HG02763 (cell line): ENCODE results near the gene PFAS.

Experiments used
- ATAC-seq: cut with Tn5 transposase; IDR thresholded peaks from one replicate; pipeline ENCODE4 v1.9.1; 2021; ENCODE audit warnings: mild to moderate bottlenecking, moderate library complexity; ENCODE audit not compliant: unreplicated experiment

PFAS gene

DNA sequence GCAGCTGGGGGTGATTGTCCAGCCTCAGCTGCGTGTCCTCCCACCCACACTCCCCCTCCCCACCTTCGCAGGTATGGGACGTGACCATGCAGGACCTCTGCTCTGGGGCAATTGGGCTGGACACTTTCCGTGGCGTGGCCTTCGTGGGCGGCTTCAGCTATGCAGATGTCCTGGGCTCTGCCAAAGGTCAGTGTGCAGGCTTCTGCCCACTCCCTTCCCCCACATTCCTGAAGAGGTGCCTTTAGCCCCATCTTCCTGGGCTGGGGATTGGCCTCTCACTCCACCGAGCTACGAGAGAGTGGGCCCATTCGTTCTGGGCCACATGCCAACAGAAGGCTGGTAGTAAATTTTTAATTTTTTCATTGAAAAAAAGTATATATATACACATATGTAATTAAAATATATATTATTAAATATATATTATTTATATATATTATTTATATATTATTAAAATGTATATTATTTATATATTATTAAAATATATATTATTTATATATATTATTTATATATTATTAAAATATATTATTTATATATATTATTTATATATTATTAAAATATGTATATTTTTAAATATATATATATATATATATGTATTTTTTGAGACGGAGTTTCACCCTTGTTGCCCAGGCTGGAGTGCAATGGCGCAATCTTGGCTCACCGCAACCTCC, 18.5 kb downstream of the PFAS start:
- no peak for ATAC-seq

DNA sequence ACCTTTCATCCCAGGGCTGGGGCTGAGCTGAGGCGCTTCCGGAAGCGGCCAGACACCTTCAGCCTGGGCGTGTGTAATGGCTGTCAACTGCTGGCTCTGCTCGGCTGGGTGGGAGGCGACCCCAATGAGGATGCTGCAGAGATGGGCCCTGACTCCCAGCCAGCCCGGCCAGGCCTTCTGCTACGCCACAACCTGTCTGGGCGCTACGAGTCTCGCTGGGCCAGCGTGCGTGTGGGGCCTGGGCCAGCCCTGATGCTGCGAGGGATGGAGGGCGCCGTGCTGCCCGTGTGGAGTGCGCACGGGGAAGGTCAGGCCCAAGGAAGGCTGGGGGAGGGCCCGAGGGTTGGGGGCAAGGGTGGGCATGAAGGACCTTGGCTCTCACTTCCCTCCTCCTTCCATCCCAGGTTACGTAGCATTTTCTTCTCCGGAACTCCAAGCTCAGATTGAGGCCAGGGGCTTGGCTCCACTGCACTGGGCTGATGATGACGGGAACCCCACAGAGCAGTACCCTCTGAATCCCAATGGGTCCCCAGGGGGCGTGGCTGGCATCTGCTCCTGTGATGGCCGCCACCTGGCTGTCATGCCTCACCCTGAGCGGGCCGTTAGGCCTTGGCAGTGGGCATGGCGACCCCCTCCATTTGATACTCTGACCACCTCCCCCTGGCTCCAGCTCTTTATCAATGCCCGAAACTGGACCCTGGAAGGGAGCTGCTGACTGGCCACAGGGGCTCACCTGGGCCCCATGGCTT, 19.6 kb downstream of the PFAS start:
- no peak for ATAC-seq

DNA sequence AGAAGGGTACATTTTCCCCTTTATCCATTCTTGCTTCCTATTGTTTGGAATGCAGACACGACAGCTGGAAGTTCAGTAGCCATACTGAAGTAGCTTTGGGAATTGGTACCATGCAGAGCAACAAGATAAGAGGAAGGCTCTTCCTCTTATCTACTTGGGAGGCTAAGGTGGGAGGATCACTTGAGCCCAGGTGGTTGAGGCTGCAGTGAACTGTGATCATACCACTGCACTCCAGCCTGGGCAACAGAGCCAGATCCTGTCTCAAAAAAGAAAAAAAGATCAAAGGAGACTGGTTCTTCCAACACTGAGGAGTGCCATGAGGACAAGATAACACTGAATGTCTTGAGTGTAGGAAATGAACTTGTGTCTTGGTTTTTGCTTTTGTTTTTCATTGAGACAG, 23.3 kb downstream of the PFAS start:
- ATAC-seq = no peak

DNA sequence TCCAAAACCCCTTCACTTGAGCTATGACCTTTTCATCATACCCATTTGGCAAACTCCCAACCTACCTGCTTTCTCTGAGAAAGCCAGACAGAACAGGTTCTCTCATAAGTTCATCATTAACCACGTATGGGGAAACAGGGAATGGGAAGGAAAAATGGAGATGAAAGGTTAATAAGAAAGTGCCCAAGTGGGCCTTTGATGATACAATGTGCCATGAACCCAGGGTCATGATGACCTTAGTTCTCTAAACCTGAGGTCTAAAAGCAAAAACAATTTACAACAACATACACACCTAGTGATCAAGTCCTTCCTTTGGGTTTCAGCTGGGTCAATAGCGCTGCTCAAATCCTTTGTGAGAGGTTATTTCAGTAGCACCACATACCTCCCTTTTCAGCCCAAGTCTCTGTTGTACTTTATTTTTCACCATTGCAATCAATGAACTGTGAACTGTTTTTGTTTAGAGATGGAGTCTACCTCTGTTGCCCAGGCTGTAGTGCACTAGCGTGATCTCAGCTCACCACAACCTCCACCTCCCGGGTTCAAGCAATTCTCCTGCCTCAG, 24.9 kb downstream of the PFAS start:
- no peak for ATAC-seq

DNA sequence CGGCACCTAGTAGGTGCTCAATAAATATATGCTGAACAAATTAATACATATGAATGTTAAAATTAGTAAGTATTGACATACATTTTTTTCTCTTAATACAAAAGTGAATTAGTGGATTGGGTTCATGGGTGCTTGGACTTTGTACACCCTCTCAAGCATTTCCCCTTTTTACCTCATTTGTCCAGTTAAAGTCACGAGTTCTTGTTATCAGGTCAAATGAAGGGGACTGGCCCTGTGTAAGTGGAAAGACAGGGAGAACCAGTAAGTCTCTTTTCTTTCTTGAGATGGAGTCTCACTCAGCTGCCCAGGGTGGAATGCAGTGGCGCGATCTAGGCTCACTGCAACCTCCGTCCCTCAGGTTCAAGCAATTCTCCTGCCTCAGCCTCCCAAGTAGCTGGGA, 25.7 kb downstream of the PFAS start:
- no peak for ATAC-seq

DNA sequence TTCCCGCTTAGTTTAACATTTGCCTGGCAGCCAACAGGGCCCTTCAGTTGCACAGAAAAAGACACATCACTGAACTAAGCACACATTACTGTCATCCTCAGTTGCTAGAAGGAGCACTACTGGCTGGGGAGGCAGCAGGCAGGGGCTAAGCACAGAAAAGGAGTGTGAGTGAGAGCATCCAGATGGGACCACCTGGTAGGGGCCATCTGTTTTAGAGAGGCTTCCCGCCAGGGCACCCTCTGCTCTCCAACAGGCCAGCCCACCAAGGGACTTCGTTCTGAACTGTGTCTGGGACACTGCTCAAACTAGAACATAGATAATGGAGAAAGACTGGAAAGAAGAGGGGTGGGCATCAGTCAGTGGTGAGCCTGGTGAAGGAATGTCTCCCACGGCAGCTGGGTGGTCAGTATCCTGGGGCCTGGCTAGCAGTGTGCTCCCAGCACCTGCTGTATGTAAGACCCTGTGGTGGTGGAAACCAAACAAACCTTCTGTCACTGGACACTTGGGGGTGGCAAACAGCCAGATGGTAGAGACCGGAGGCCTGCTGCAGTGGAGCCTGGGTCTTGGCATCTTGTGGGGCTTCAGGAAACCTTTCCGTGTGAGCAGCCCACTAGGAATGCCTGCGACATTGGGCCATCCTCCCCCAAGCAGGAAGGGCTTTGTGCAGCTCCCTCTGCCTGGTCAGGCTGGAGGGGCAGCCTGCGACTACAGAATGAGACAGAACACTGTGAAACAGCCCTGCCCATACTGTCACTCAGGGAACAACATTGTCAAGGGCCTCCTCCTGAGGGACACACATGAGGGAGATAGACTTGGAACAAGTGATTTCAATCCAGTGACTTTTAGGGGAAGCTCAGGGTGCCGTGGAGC, 26.6 kb downstream of the PFAS start:
- no peak for ATAC-seq

DNA sequence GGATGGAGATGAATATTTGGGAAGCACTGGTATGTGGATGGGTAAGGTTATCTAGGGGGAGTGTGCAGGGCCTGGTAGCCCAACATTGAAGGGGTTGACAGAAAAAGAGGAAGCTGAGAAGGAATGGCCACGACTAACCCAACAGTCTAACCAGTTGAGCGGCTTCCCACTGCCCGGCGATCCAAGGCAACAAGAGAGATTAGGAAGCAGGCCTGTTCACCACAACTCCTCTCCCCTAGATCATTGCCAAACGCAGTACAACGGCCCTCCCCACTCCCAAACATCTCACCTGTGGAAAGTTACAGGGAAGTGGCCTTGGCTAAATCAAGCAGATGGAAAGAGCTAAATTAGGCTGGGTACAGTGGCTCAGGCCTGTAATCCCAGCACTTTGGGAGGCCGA, 28.2 kb downstream of the PFAS start:
- no peak for ATAC-seq

DNA sequence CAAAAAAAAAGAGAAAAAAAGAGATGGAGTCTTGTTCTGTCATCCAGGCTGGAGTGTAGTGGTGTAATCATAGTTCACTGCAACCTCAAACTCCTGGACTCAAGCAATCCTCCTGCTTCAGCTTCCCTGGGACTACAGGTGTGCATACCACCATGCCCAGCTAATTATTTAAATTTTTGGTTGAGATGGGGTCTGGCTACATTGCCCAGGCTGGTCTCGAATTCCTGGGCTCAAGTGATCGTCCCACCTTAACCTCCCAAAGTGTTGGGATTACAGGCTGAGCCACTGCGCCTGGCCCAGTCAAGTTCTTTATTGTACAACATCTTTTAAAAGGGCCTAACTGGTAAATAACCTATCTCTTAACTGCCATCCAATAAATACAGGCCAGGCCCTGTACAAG, 33.3 kb downstream of the PFAS start:
- no peak for ATAC-seq

DNA sequence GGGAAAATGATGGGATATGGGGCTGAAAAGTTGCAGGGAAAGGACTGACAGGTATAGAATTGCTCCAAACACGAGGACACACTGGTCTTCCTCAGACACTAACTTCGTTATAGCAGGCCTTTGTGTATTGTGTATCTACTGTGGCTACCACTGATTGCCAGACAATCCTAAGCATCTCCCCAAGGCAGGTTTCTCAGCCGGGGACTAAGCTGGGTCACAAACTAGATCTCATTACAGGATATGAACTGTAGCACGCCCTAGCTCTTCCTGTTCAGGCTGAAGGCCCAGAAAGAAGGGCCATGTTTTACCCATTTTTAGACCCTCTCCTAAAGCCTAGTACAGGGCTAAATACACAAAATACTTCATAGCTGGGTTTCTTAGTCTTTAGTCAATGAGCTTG, 34.3 kb downstream of the PFAS start:
- no peak for ATAC-seq

DNA sequence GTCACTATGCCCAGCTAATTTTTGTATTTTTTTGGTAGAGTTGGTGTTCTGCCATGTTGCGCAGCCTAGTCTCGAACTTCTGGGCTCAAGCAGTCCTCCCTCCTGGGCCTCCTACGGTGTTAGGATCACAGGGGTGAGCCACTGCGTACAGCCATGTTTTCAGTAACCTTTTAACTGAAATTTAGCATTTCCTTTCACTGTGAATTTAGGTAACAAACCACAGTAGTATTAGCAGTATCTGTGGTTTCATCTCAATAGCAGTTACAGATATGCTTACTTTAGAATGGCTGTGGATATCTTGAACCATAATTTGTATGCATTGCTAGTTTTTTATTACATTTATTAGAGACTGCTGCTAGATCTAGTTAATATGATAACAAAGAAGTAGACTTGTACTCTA, 35.0 kb downstream of the PFAS start:
- no peak for ATAC-seq

DNA sequence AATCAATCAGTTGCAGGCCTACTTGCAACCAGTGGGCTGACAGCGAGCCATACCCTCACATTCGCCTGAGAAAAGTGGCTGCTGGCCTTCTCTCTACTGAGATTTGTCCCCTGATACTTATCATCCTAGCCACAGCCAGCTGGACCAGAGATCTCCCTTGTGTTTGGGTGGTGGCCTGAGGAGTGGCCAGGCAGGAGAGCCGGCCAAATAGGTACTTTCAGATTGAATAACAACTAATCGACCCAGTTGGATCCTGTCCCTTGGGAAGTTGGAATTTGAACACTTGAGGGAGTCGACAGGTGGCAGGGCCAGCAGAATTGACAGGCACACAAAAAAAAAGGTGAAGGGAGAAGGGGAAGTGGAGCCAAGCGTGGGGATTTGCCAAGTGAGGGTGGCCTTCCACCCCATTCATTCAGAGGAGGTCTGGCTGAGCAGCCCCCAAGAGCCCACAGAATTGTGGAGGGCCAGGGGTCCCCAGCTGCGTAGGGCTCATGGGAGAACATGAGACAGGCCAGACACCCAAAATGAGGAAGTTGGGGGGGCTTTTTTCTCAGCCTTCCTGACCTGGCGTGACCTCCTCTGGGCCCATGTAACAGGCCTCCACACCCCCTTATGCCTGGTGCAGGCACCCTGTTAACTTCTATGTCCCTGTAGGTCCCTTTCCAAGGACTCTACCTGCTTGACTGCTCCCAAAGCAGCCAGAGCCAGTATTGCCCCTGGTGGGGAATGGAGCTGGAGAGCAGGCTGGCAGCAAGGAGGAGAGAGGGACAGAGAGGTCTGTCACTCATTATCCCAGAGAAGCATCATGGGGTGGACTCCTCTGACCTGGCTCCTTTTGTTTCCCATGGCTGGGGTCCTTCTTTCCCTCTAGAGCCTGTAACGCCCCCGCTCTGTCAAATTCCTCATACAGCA, 36.4 kb downstream of the PFAS start:
- no peak for ATAC-seq

DNA sequence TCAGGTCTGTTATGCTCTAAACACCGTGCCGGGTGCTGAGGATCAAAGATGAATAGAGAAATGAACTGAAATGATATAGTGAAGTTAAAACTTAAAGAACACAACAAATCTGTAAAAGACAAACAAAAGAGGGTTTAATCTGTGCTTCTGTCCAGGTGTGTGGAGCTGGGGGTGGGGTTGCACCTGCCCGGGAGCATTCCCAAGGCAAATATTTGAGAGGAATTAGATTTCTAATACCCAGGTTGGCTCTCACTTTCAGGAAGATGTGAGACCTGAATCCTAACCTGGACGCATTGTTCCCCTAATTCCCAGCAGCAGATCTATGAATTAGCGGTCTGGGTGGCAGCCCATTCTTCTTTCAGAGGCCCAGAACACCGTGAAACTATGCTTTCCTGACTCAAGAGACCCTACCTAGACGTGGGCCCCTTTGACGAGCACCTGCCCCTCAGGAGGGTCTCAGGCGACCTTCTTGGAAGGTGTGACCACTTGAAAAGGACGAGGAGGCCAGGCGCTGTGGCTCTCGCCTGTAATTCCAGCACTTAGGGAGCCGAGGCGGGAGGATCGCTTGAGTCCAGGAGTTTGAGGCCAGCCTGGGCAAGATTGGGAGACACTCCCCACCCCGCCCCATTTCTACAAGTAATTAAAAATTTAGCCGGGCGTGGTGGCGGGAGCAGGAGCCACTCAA, 38.7 kb downstream of the PFAS start:
- ATAC-seq = no peak

DNA sequence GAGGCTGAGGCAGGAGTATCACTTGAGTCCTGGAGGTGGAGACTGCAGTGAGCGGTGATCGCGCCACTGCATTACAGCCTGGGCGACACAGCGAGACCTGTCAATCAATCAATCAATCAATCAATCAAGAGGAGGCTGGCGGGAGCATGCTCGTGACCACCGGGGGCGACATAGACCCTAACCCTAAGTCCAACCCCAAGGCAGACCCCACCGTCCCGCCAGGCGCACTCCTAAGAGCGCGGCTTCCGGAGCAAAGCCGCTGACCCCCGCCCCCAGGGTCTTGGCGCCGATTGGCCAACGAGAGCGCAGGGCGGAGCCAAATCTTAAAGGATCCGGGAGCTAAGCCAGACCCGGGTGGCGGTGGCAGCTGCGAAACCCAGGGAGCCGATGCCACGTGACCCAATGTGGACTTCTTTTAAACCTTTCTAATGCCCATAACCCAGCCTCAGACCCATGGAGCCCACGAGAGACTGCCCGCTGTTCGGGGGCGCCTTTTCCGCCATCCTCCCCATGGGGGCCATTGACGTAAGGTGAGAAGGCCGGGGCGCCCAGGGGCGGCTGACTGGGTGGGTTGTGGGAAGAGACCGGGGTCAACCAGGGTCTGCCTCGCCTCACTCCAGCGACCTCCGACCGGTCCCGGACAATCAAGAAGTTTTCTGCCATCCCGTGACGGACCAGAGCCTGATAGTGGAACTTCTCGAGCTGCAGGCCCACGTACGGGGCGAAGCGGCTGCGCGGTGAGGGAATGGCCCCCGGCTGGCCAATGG, 39.4 kb downstream of the PFAS start, which contains the start of gene RANGRF:
RANGRF (plus strand) TSS at position 335 of the 767 bp plus-strand sequence; CDS start at position 454, 119 bp downstream.
- ATAC-seq = peak; percentile 83

DNA sequence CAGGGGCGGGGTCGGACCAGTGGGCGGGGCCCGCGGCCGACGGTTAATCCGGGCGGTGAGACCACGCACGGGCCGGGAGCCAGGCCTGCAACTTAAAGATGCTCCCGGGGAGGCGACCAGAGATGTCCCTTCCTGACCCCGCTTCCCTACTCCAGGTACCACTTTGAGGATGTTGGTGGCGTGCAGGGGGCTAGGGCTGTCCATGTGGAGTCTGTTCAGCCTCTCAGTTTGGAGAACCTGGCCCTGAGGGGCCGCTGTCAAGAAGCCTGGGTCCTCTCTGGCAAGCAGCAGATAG, 40.0 kb downstream of the PFAS start:
- no peak for ATAC-seq

DNA sequence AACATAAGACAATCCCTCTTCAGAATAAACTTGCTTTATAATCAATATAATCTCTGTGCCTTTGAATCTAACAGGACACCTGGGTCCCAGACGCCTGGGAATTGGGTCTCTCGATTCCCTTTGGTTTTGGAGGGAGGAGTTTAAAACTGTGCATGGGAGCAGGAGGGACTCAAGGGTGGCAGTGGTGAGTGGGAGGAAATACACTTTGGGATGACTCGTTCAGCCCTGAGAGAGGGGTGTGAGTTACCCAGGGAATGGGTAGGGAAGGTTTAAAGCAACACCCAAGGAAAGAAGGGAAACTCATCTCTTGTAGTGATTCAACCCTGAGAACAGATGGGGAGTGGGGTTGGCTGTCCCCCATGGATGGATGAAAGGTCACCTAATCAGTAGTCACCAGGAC, 41.0 kb downstream of the PFAS start:
- ATAC-seq = no peak

DNA sequence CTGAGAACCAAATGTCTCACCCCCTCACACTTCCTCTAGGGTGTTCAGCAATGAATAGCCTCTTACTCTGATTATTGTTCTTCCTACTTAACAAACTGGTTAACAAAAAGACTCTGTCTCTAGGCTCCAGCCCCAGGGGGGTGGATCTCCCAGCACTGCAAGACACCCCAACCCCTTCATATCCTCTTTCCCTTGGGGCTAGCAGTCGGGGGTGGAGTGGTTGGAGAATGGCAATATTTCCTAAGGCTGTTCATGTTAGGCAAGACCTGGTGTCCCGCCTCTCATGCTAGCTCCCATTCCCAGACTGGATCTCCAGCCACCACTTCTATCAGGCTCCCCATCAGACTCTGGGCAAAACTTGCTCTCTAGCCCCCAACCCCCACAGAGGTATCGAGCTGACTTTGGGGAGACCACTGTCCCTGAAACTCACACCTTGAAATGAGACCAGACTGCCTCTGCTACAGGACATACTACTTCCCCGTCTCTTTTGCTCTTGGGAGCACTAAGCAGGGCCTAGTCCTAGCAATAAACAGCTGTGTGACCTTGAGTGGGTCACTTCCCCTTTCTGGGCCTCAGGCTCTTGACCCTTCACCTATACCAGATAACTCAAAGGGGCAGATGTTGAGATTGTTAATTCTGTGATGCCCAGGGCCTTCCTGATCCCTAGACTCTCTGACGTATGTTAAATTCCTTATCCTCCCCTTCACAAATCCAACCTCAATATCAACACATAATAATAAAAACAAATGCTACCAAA, 43.7 kb downstream of the PFAS start:
- no peak for ATAC-seq

DNA sequence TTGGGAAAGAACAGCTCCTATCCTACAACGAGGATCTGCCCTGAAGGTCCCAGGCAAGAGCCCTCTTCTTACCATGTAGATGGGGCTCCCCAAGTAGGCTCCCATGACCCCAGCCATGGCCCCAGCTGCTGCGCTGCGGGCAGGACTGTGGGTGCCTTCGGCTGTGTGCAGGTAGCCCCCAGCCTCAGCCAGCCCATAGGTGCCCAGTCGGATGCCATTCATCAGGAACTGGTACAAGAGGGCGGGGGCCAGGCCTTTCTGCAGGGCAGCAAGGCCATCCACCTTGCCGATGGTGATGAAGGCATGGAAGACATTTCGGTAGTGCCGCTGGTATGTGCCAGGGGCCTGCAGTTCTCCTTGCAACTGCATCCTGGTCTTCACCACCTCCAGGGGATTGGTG, 45.3 kb downstream of the PFAS start:
- no peak for ATAC-seq

DNA sequence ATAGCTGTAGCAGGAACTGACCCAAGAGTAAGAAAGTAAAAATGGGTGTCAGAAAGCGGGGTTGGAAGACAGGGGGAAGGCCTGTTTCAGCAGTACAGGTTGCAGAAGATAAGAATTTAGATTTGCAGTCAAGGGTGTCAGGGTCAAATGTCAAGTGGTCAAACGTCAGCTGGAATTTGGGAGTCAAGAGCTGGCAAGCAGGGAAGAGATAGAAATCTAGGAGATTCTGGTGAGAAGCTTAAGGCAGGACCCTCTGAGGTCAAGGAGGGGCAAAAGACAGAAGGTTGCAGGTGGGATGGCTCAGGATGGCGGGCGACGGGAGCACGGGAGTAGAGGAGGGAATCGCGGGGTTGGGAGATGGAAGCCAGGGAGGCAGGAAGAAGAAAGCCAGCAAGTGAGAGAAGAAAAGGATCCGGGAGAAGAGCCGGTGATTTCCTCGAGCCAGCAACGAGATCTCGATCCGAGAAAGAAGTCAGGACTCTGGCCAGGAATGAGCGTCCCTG, 45.8 kb downstream of the PFAS start:
- ATAC-seq = no peak
